OCI-LY1 (cell line): Measurements from ENCODE around the gene TAF3.

ENCODE experiments used
- H2AFZ ChIP-seq: fragments of 200-600 bp; sonication (generic), shearing (Covaris generic); 2 replicates; pipeline ENCODE4 v1.6.0; 2014; ENCODE audit warnings: antibody characterized with exemption, mild to moderate bottlenecking, low read length
- H3F3A ChIP-seq: fragments of 200-600 bp; sonication (generic), shearing (Covaris generic); 2 replicates; pipeline ENCODE4 v1.6.0; 2014; ENCODE audit warnings: mild to moderate bottlenecking, antibody characterized with exemption, low read length, moderate library complexity; ENCODE audit not compliant: insufficient read depth
- H3K27ac ChIP-seq: fragments of 200-600 bp; sonication (generic); 2 replicates; pipeline ENCODE4 v1.5.1; 2014; ENCODE audit warnings: low read length, mixed run types, mild to moderate bottlenecking, low read depth; ENCODE audit not compliant: poor library complexity, severe bottlenecking
- H3K27me3 ChIP-seq: fragments of 200-600 bp; sonication (generic); 2 replicates; pipeline ENCODE4 v1.6.0; 2014; ENCODE audit warnings: antibody characterized with exemption, mild to moderate bottlenecking, low read length, moderate library complexity; ENCODE audit not compliant: insufficient read depth
- H3K36me3 ChIP-seq: fragments of 200-600 bp; sonication (generic); 2 replicates; pipeline ENCODE4 v1.6.1; 2014; ENCODE audit warnings: mild to moderate bottlenecking, antibody characterized with exemption, low read length, moderate library complexity, mixed read lengths; ENCODE audit not compliant: insufficient read depth
- H3K4me1 ChIP-seq: fragments of 200-600 bp; sonication (generic); 2 replicates; pipeline ENCODE4 v1.5.1; 2014; ENCODE audit warnings: mild to moderate bottlenecking, low read length, moderate library complexity; ENCODE audit not compliant: insufficient read depth, severe bottlenecking
- H3K4me2 ChIP-seq: fragments of 200-600 bp; sonication (generic), shearing (Covaris generic); 2 replicates; pipeline ENCODE4 v1.6.1; 2014; ENCODE audit warnings: low read length
- H3K4me3 ChIP-seq: fragments of 200-600 bp; sonication (generic); 2 replicates; pipeline ENCODE4 v1.5.1; 2014; ENCODE audit warnings: low read length, low read depth, mild to moderate bottlenecking, mixed read lengths; ENCODE audit not compliant: poor library complexity, severe bottlenecking
- H3K79me2 ChIP-seq: fragments of 200-600 bp; shearing (Covaris generic); 2 replicates; pipeline ENCODE4 v1.6.1; 2016; ENCODE audit warnings: mixed run types, low read length, mixed read lengths; ENCODE audit not compliant: insufficient read depth
- H3K9ac ChIP-seq: fragments of 200-600 bp; sonication (generic), shearing (Covaris generic); 2 replicates; pipeline ENCODE4 v1.6.1; 2014; ENCODE audit warnings: mild to moderate bottlenecking, low read length, mixed read lengths
- H3K9me2 ChIP-seq: fragments of 200-600 bp; sonication (generic), shearing (Covaris generic); 2 replicates; pipeline ENCODE4 v1.6.1; 2014; ENCODE audit warnings: low read depth, mild to moderate bottlenecking, low read length, mixed read lengths
- H3K9me3 ChIP-seq: fragments of 200-600 bp; shearing (Covaris generic); 2 replicates; pipeline ENCODE4 v1.6.1; 2014; ENCODE audit warnings: low read length, mixed read lengths
- H4K20me1 ChIP-seq: fragments of 200-600 bp; sonication (generic), shearing (Covaris generic); 2 replicates; pipeline ENCODE4 v1.6.0; 2016; ENCODE audit warnings: mild to moderate bottlenecking, low read length; ENCODE audit not compliant: insufficient read depth
- CTCF ChIP-seq: fragments of 200-600 bp; sonication (generic), shearing (Covaris generic); IDR thresholded peaks from 2 replicates; pipeline ENCODE4 v1.5.1; 2017; ENCODE audit warnings: mild to moderate bottlenecking, antibody characterized with exemption, low read length, moderate library complexity, mixed read lengths
- EZH2 ChIP-seq: fragments of 200-600 bp; sonication (generic), shearing (Covaris generic); IDR thresholded peaks from 2 replicates; pipeline ENCODE4 v1.8.0; 2017; ENCODE audit warnings: borderline replicate concordance, mixed run types, mild to moderate bottlenecking, antibody characterized with exemption, low read length, moderate library complexity, mixed read lengths

Gene TAF3

GRCh38 chr10:7962592-7962991 lies 144.3 kb downstream of the TAF3 start:
- TF ChIP-seq EZH2 (no peak), CTCF (no peak)
- no peak overlapping the region for H3K4me3 ChIP-seq
- H3K36me3 ChIP-seq, result peaks cover 11% of the 10 kb centered on the region
- no peak overlapping the region for H3K9ac ChIP-seq
- no peaks in the 10 kb centered on the region for H3K9me3 ChIP-seq
- no peaks in the 10 kb centered on the region for H3F3A ChIP-seq
- no peak overlapping the region for H3K27ac ChIP-seq
- H3K27me3 ChIP-seq, result no peaks in the 10 kb centered on the region
- no peaks in the 10 kb centered on the region for H3K4me1 ChIP-seq
- H3K9me2 ChIP-seq, result no peaks in the 10 kb centered on the region
- H2AFZ ChIP-seq, result no peak overlapping the region
- no peak overlapping the region for H3K4me2 ChIP-seq
- H4K20me1 ChIP-seq, result no peaks in the 10 kb centered on the region
- no peaks in the 10 kb centered on the region for H3K79me2 ChIP-seq

DNA sequence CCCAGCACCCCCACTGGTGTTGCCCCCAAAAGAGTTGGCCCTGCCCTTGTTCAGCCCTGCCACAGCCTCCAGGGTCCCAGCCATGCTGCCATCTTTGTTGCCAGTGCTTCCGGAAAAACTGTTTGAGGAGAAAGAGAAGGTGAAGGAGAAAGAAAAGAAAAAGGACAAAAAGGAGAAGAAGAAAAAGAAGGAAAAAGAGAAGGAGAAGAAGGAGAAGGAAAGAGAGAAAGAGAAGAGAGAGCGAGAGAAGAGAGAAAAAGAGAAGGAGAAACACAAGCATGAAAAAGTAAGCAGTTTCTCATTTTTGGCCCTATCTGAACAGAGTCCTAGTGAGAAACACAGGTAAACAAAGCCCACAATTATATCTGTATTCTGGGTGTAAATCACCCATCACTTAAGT lies 147.2 kb downstream of the TAF3 start:
- H3K9me2 ChIP-seq, result no peaks in the 10 kb centered on the region
- peaks cover 11% of the 10 kb centered on the region for H3K36me3 ChIP-seq
- no peak overlapping the region for H3K4me3 ChIP-seq
- no peaks in the 10 kb centered on the region for H3K9me3 ChIP-seq
- no peak overlapping the region for H3K27ac ChIP-seq
- H4K20me1 ChIP-seq, result no peaks in the 10 kb centered on the region
- no peaks in the 10 kb centered on the region for H3F3A ChIP-seq
- H3K9ac ChIP-seq, result no peak overlapping the region
- H3K79me2 ChIP-seq, result no peaks in the 10 kb centered on the region
- no peaks in the 10 kb centered on the region for H3K4me1 ChIP-seq
- no peaks in the 10 kb centered on the region for H3K27me3 ChIP-seq
- no peak overlapping the region for H2AFZ ChIP-seq
- H3K4me2 ChIP-seq, result no peak overlapping the region
- TF ChIP-seq CTCF, result no peak
- TF ChIP-seq EZH2, result no peak

DNA sequence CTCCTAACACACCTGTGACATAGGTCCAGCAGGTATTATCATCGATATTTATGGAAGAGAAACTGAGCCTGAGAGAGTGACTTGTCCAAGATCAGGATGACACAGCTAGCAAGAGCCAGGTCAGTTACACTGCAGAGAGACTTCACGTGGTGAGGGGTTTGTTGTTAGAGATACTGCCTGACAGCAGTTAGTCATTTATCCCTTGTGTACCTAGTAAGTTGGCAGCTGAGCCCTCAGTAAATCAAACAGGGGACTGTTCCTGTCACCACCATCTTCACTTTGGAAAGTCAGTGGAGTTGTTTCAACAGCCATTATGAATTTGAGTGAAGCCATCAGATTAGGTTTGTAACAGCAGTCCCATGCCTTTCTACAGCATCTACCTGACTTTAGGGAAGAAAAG lies 148.7 kb downstream of the TAF3 start:
- Histone ChIP-seq H3K36me3 (peaks cover 11% of the 10 kb centered on the region), H3K79me2 (no peaks in the 10 kb centered on the region)

More for the DNA sequence above, 148.7 kb downstream of the TAF3 start:
- Histone ChIP-seq H4K20me1 (no peaks in the 10 kb centered on the region), H3K9me3 (no peaks in the 10 kb centered on the region), H3K9me2 (no peaks in the 10 kb centered on the region), H3F3A (no peaks in the 10 kb centered on the region), H3K4me1 (no peaks in the 10 kb centered on the region), H2AFZ (no peak overlapping the region), H3K4me2 (no peak overlapping the region), H3K4me3 (no peak overlapping the region), H3K27me3 (no peaks in the 10 kb centered on the region), H3K27ac (no peak overlapping the region), H3K9ac (no peak overlapping the region)
- TF ChIP-seq EZH2 (no peak), CTCF (no peak)
